HG03066 (cell line): ENCODE results near the gene JOSD1.
"Not testable (repeated sequence)": the region's sequence is repeated elsewhere in the genome, so short reads cannot be mapped to it uniquely, and the experiment has no call there.

Experiments used
- ATAC-seq: cut with Tn5 transposase; IDR thresholded peaks from one replicate; pipeline ENCODE4 v1.9.1; 2021; ENCODE audit warnings: low read depth; ENCODE audit not compliant: unreplicated experiment

JOSD1 gene

DNA sequence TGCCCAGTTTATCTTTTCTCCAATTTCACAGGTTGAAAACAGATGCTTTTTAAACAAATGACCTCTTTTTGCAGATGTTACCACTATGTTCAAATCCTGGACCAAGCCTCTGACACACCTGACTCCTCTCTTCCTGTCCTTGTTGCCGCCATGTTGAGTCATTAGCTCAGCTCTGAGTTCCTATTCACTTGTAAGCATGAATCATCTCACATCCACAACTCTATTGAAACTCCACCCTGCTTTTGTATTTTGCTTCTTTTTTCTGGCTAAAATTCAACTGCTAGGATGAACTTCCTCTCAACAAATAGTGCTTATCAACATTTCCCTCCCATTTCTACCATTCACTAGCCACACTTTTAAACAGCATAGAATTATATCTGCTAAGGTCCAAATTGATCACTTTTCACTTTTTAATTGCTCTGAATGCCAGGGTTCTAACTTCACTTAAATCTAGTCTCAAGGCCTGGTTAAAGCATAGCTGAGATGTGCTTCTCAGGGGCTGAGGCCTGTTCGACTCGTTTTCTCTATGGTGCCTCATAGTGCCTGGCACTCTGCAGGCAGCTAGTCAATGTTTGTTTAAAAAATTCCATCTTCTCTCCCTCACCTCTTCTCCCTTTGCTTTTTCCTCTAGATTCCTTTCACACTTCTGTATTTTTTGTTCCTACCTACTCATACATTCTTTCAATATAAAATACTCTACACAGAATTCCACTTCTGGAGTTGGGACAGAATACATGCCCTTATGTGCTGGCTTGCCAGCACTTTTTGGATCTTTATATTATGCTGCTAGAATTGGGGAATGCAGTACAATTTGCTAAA, 3.9 kb downstream of the JOSD1 start:
- ATAC-seq, result no peak

DNA sequence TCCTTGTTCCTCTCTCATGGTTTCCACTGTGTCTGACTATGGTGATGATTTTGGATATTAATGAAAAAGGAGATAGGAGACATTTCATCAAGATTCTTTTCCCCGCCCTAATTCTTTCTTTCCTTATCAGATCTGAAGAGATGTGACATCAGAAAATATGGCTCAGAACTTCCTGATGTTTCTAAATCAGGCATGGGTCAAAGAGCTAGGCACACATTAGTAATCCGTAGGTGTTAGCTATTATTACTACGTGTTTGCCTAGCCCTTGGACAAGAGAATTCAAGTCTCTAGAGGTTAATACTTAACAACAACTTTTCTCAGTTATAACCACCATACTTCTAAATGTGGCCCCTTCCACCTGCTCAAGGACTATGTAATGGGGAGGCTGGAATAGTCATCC, 5.8 kb downstream of the JOSD1 start:
- ATAC-seq, result no peak

DNA sequence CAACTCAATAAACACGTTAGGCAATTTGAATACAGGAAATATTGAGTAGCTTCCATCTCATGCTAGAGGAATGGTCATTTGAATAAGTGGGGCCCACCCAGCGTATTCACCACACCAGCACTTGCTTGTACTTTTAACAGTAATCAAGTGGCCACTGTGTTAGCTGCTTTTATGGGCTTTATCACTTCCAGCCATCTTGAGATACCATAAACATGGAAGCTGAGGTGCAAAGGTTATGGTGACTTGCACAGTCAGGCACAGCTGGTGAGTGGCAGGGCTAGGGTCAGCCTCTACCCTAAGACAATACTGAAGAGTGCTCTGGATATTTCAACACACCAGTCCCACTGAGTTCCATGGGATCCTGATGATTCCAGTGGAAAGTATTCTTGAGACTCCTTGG, 6.7 kb downstream of the JOSD1 start:
- ATAC-seq, result no peak

DNA sequence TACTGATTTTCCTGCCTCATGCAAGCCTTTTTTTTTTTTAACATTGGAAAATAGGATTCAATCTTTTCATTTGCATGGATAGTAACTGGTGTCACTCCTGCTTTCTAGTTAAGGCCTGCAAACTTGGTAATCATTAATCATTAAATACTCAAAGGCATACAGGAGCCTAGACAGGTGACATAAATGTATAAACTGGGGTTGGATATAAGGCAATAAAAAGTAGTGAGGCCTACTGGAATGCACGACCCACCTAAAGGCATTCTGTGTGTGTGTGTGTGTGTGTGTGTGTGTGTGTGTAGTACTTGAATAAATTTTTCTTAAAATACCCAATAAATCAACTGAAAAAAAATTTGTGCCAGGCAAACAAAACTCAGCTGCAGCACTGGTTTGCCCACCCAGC, 11.1 kb downstream of the JOSD1 start:
- no peak for ATAC-seq

DNA sequence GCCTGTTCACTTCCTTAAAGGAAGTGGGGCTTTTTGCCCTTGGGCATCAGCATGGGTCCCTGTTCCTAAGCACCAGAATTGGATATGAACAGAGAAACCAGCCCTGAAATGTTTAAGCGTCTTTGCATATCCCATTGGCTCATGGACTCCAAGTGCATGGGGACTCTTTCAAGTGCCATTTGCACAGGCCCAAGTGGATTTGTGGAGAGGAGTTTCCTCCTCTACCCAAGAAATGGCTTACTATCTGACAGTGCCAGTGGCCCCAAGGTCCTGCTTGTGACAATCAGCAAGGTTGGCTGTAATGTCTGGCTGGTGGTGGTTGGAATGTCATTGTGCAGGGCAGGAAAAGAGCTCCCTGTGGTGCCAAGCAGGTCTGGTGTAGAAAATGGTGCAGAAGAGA, 15.0 kb downstream of the JOSD1 start:
- ATAC-seq, result no peak

DNA sequence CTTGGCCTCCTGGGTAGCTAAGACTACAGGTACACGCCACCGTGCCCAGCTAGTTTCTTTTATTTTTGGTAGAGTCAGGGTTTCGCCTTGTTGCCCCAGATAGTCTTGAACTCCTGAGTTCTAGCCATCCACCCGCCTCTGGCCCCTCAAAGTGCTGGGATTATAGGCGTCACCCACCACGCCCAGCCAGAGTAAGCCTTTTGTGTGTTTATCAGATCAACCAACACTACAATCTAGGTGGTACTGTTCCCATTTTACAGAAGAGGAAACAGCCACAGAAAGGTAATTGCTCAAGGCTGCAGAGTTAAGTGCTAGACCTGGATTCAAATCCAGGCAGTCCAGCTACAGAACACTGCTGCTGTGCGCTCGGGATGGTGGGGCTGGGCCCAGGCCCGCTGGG, 15.8 kb downstream of the JOSD1 start:
- ATAC-seq, result no peak

DNA sequence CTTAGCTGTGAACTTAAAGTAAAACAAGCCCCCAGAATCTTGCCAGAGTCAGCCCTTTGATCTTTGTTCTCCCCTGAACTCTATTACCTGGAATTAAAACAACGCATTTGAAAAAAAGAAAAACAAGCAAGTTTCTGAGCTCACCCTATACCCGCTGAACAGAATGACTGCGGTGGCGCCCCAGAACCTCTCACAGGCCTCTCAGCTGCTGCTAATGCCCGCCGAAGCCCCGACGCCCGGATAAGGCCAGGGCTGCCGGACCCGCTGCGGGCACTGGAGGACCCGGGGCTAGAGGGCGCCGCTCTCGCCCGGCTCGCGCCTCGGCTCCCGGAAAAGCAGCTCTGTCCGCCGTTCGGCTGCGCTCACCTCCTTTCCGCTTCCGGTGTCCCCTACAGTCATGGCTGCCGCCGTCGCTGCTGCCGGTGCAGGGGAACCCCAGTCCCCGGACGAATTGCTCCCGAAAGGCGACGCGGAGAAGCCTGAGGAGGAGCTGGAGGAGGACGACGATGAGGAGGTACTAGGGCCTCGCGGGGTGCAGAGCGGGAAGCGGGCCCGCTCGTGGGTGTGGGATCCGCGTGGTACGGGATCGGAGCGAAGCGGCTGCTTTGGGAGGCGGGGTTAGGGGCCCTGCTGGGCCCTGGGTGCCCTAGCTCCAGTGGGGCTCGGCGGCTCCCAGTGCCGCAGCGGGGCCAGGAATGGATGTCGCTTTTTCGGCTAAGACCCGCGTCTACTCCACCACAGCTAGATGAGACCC, 19.0 kb downstream of the JOSD1 start, which contains the start of gene TOMM22:
Gene TOMM22 (plus strand): TSS at position 376 of the 754 bp plus-strand sequence. CDS start 22 bp downstream, at position 398.
- peak; percentile 93 for ATAC-seq

DNA sequence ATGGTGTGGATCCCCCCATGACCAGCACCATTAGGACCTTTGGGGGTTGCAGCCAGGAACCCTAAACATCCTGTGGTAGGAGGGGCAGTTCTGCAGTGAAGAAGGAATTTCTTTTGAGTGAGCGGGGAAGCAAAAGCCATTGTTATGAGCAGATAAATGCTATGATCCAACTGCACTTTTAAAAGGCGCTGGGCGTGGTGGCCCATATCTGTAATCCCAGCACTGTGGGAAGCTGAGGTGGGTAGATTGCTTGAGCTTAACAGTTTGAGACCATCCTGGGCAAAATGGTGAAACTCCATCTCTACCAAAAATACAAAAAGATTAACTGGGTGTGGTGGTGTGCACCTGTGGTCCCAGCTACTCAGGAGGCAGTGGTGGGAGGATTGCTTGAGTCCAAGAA, 24.9 kb downstream of the JOSD1 start:
- ATAC-seq, result no peak

DNA sequence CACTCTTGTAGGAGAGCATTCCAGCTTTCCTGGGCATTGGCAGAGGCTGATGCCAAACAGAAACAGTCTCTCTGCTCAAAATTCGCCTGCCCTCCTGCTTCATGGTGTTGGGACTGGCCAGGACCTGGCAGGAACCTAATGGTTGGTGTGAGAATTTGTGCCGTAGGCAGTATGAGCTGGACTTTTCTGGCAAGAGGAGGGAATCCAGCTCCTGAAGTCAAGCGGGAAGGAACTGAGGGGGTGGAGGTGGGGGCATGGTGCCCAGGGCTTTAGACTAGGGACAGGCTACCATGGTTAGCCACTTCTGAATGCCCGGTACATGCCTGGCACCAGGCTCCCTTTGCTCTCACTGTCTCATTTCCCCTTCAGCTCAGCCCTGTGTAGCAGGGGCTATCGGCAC, 25.9 kb downstream of the JOSD1 start:
- ATAC-seq, result no peak

DNA sequence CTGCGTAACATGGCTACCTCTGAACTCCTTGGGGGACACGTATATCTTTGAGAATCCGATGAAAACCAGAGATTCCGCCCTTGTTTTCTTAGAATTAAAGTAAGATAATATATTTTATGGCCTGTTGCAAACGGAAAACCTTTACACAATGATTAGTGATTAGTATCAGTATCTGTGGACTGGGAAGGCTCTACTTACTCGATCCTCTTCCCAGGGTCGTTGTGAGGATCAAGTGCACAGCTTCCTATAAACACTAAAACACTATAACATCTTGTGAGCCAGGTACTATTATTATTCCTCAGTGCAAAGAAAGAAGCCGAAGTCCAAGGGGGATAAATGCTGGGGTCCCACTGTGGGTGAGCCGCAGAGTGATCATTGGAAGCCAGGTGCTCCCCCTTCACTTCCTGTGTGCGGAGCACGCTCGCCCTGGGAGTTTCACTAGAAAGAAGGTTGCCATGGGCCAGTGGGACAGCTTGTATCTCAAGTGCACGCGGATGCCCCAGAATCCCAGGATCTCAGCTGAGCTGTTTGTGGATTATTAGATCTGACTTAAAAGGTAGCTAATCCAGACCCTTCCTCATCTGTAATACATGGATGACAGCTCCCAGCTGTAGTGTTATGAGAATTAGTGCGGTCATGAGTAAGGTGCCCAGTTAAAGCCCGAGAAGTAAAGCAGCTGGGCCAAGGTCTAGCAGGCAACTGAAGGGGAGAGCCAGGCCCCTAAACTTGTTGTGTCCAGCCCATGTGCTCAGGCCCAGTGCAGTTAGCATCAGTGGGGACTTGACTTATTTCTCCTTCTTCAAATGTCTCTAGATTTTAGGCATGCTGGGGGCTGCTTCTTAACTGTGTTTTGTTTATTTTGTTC, 43.5 kb downstream of the JOSD1 start:
- ATAC-seq, result no peak

DNA sequence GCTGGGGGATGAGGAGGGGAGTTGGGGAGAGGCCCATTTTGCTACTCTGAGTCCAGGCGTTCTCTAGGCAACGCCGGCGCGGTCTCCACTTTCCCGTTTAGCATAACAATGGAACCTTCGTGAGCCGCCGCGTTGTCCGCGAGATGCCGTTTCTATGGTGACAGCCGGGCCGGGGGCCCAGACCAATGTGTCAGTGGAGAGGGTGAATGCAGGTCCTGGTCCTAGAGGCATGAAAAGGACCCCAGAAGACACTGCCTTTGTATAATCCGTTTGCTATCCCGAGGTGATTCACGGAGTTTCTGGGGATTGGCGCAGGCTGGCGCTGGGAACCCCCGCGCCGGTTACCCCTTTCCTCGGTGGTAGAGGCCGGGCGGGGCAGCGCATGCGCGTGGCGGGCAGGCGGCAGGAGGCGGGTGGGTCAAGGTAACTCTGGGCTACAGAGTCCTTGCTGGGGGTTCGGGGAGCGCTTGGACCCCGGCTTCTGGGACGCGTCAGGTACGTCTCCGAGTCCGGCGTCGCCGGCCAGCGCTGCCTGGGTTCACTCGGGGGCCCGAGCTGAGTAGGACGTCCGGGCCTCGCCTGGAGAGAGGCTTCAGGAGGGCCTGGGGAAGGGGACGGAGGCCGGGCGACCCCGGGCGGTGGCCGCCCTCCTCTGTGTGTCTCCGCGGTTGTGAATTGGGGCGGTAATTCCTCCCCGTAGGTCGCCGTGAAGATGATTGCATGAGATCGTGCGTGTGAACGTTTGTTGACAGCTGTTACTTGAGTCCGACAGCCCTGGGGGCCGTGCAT, 44.3 kb downstream of the JOSD1 start, which contains the start of the genes CBY1 and FAM227A:
Gene CBY1 (plus strand): TSS at position 383 of the 789 bp plus-strand sequence. CDS start 11,417 bp downstream, outside the sequence.
Gene FAM227A (minus strand): TSS at position 137 of the 789 bp plus-strand sequence. CDS start 6,224 bp downstream, outside the sequence.
- ATAC-seq, result peak; percentile 70

DNA sequence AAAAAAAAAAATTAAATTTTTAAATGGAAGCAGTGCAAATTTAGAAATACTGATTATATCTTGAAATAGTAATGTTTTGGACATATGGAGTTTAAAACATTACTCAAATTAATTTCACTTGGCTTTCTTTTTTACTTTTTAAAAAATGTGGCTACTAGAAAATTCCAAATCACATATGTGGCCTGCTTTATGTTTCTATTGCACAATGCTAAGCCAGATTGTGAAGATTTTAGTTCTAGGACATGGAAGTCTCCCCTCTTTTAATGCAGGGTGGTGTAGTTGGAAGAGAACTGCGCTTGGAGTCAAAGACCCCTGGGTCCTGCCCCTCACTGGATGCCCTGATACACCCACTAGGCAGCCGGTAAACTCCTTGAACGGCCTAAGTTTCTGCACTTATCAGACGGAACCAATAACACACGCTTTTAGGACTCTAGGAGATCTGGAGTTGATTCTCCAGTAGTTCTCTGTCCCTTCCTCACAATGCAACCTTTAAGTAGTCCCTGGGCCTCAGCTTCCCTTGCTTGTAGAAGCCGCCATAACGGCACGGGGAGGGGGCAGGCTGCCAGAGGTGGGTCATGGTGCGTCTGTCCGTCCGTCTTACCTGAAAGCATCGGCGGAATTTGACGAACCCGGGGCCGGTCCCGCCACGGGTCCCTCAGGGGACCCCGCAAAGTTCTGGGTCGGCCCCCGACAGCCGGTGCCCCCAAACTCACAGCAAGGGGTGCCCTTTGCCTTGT, 45.1 kb downstream of the JOSD1 start:
- ATAC-seq, result no peak

DNA sequence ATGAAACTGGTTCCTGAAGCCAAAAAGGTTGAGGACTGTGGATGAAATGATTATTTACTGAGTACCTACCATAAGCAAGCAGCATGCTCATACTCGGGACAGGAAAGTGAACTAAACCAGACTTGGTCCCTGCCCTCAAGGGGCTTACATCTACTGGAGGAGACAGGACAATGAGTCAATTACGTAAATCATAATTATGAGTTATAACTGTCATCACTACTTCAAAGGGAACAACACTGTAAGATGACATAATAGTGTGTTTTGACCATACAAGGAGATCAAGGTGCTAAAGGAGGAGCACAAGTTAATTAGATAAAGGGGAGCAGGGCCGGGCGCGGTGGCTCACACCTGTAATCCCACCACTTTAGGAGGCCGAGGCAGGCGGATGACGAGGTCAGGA, 47.0 kb downstream of the JOSD1 start:
- ATAC-seq, result no peak

DNA sequence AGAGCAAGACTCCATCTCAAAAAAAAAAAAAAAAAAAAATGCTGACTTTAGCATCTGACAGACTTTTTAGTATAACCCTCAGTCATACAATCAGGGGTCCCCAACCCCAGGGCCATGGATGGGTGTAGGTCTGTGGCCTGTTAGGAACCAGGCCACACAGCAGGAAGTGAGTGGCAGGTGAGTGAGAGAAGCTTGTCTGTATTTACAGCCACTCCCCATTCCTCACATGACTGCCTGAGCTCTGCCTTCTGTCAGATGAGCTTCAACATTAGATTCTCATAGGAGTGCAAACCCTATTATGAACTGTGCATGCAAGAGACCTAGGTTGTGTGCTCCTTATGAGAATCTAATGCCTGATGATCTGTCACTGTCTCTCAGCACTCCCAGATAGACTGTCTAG, 47.9 kb downstream of the JOSD1 start:
- ATAC-seq, result no peak

DNA sequence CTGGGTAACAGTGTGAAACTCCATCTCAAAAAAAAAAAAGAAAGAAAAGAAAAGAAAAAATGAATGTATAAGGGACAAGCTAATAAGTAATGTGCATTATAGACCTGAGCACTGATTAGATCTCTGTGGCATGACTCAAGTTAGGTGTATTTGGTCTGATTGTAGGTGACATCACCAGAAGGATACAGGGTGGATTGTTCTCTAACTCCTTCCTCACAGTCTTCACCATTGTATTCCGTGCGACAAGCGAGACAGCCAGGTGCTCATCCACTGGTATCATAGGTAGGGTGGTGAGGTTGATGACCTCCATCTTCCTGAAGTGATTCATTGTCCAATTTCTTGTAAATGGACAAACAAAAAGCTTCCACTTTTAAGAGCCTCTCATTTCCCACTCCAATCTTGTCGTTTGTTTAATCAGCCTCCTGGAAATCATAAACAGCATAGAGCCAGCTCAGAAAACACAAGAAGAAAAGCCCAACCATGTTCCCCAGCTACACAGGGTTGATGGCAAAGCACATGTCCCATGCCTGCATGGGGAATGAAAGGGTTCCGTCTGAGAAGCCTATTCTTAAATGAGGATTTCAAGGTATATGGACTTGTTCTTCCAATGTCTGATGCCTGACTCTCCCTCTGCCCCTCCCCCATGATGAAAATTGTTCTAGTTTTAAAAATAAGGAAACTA, 50.8 kb downstream of the JOSD1 start:
- ATAC-seq, result no peak

DNA sequence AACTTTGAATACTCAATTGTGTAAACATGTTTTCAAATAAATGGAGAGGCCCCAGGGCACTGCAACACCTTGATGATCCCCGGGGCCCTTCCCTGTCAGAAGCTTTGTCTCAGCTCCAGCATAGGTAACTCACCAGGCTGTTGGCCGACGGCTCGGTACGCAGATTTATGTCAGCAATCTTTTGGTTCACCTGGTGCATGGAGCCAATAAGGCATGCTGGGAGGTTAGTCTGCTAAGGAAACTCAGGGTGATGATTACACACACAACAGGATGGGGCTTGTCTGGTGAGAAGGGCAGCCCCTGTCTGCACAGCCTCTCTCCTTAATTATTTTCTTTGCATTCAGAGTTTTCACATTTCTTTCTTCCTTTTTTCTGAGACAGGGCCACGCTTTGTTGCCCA, 55.3 kb downstream of the JOSD1 start:
- no peak for ATAC-seq

DNA sequence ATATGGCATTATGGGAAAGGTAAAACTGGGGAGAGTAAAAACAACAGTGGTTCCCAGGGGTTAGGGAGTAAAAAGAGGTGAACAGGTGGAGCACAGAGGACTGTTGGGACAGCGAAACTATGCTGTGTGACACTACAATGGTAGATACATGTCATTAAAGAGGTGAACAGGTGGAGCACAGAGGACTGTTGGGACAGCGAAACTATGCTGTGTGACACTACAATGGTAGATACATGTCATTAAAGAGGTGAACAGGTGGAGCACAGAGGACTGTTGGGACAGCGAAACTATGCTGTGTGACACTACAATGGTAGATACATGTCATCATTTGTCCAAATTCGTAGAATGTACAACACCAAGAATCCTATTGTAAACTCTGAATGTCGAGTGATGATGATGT, 56.5 kb downstream of the JOSD1 start:
- ATAC-seq, result not testable (repeated sequence)

DNA sequence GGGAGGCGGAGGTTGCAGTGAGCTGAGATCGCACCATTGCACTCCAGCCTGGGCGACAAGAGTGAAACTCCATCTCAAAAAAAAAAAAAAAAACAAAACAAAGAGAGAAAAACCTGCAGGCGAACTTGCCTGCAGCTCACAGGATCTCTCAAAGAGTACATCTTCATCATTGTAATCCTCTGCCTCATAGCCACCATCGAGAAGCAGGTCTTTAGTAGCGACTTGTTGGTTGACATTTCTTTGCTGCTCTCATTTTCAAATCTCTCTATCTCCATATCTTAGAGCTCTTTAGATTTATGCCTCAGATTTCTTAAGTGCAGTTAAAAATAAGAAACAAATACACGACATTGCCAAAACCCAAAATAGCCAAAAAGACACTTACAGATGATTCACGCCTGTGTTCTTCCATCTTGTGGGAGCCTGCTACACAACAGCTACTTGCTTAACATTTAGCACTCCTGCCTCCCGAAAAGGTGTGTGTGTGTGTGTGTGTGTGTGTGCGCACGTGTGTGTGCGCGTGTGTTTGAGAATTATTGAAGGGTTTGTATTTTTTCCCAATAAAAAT, 59.2 kb downstream of the JOSD1 start:
- ATAC-seq, result no peak
